ENCODE data around the gene TEN1. TPM values are rescaled to one million over a fixed set of nuclear protein-coding genes. Genes with fewer than 3 reads are reported as not detected.
"Not testable (repeated sequence)": the region's sequence is repeated elsewhere in the genome, so short reads cannot be mapped to it uniquely, and the experiment has no call there.

Gene TEN1, protein sequence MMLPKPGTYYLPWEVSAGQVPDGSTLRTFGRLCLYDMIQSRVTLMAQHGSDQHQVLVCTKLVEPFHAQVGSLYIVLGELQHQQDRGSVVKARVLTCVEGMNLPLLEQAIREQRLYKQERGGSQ
- 10 to 100 TPM; 19.8 to 32.3 (median 22.9) TPM for polyA plus RNA-seq (ENCODE audit: insufficient read length in 4 of 4)

DNA sequence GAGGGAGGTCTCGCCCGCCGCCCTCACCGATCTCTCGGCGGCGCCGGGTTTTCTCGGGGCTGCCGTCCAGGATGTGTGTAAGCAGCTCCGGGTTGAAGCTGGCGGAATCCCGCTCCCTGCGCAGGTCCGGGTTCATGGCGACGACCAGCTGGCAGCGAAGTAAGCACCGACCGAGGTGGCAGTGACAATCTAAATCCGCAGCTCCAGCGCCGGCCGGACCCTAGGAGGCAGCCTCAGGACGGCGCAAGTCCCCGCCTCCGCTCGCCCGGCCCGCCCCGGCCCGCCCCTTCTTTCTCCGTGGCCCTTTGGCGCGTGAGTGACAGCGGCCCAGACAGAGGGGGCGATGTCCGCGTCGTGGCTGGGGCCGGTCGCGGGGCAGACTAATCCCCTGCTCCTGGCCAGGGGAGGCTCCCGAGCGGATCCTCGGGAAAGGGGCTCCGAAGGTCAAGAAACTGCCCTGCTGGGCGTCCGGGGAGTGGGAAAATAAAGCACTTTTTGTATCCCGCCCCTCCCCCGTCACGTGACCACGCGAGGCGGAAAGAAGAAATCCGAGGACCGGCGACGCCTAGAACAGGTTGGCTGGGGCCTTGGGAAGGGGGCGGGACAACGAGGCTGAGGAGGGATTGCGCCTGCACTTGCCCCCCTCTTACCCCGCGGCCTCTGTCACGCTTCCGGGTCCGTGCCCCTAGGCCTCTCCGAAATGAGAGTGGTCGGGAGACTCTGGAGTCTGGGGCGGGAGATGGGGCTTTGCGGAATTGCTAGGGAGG is at the start of gene TEN1, which contains the start of gene ACOX1:
Gene TEN1, plus strand, starts transcription at position 303 of the 767 bp plus-strand sequence. CDS start 6,953 bp downstream, outside the sequence.
Gene ACOX1, minus strand, starts transcription at position 229 of the 767 bp plus-strand sequence. Its CDS starts 93 bp downstream, at position 136.
- DNase-seq (ENCODE audit: low read depth in 4 of 4, low spot score in 3 of 4), result peak; percentile 94 to 97 (median 96)

DNA sequence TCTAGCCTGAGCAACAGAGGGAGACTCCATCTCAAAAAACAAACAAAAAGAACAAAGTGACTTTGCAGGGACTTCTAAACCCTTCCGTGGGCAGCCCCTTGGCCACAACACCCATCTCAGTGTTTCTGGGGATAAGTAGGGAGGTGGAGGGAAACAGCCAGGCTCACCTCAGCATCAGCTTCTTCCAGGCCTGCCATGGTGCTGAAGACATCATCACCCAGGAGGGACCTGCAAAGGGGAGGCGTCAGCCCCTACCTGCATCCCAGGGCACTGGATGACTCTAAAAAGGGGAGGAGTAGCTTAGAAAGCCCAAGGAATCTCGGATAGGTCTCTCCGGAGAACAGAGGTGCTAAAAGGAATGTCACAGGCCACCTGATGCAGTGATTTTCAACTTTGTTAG is 48.0 kb upstream of the TEN1 start:
- no peak for DNase-seq (ENCODE audit: low read depth in 4 of 4, low spot score in 3 of 4)

GRCh38 chr17:75932852-75933251 is 46.2 kb upstream of the TEN1 start:
- no peak for DNase-seq (ENCODE audit: low read depth in 4 of 4, low spot score in 3 of 4)

DNA sequence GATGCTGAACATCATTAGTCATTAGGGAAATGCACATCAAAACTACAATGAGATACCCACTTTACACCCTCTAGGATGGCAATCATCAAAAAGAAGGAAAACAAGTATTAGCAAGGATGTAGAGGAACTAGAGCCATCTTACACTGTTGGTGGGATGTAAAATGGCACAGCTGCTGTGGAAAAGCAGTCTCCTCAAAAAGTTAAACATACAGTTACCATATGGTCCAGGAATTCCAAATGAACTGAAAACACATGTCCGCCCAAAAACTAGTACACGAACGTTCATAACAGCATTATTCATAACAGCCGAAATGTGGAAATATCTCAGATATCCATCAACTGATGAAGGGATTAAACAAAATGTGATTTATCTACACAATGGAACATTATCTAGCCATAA is 45.2 kb upstream of the TEN1 start:
- no peak for DNase-seq (ENCODE audit: low read depth in 4 of 4, low spot score in 3 of 4)

GRCh38 chr17:75937652-75938051 is 41.4 kb upstream of the TEN1 start:
- DNase-seq (ENCODE audit: low read depth in 4 of 4, low spot score in 3 of 4), result no peak

DNA sequence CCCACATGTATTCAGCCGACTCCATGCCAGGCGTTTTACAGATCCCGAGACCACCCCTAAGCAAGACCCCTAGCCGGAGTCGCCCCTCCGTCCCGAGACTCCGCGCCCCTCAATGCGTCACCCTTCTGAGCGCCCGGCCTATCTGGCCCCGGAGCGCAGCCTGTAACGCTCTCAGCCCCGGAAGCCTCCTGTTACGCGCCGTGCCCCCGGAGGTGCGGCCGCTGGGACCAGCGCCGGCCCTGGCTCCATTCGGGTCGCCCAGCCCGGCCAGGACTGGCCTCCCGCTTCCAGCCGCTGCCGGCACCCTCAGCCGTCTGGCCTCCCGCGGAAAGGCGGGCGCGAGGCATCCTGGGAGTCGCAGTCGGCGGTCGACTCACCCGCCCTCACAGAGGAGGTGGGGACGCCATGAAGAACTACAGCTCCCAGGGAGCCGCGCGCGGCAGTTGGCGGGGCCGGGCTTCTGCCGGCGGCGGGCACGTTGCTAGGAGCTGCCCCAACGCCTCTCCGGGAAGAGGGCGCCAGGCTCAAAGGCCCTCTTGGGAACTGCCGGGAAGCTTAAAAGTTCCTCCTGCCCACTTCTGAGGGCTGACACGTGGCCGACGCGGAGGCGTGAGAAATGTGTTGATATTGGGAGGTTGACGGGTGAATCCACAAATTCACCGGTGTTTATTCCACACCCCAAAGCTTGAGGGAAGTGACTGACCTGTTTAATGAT is 38.2 kb upstream of the TEN1 start, which contains the start of gene FBF1:
Gene FBF1, minus strand, starts transcription at position 316 of the 715 bp plus-strand sequence. CDS start 2,893 bp downstream, outside the sequence.
- peak; percentile 73 to 85 (median 81) for DNase-seq (ENCODE audit: low read depth in 4 of 4, low spot score in 3 of 4)

DNA sequence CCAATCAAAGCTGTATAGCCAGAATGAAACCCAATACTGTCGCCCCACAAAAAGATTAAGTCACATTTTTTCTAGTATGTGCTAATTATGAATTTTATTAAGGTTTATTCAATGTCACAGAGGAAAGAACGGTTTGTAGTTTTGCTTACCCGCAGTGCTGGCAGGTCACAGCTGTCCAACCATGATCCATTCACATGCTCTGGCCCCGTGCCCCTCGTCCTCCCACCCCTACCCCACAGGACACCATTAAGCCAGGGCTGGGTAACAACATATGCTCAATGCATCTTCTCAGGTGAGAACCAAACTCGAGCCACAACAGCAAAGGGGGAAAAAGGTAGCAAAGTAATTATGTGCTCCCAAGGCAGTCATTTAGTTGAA is 37.6 kb upstream of the TEN1 start:
- DNase-seq (ENCODE audit: low read depth in 4 of 4, low spot score in 3 of 4), result no peak

DNA sequence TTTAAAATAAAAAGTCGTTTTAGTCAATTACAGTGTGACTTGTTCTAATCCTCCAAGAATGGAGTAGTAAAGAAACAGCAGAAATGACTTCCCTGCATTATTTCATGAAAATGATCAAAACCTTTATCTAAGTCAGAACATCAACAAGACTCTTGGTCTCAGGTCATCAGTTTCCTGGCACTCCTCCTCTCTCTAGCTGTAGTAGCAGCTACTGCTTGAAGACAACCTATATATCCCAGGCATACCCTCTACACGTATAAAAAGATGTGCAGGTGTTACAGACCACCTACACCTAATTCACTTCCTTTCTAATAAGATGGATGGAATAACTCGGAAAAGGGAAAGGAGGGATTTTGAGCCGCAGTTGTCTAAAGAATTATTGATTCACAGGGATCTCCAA is 36.6 kb upstream of the TEN1 start:
- no peak for DNase-seq (ENCODE audit: low read depth in 4 of 4, low spot score in 3 of 4)

DNA sequence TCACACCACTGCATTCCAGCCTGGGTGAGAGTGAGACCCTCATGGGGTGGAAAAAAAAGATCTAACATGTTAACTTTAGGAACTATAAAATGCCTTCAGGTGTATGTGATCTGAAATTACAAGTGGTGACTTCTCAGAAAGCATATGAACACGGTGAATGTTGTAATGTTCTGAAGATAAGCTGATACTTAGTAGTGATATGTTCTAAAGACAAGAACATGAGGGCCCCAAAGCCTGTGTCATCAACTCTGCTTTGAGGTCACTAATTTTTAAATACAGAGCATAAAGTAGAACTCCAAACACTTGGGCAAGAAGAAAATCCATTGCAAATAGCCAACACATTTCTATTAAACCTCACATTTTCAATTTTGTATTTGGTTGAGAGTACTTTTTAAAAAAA is 35.5 kb upstream of the TEN1 start:
- DNase-seq (ENCODE audit: low read depth in 4 of 4, low spot score in 3 of 4), result no peak

DNA sequence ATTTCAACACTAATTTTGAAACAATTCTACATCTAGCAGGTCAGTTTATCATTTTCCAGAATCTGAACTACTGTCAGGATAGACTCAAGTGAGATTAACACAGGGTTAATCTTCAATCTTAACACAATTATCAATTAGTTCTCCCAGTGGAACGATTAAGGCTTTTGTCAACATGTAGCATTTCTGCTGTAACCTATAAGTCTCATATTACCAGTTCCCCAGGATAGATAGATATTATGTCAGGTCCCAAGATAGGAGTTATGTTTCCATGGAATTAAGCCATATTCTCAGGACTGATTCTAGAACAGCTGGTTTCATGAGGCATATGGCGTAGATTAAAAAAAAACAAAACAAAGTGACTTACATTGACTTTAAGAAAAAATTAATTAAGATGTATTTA is 33.8 kb upstream of the TEN1 start:
- no peak for DNase-seq (ENCODE audit: low read depth in 4 of 4, low spot score in 3 of 4)

- DNase-seq (ENCODE audit: low read depth in 4 of 4, low spot score in 3 of 4), result no peak
Measured at GRCh38 chr17:75950421-75950820, 28.6 kb upstream of the TEN1 start.

DNA sequence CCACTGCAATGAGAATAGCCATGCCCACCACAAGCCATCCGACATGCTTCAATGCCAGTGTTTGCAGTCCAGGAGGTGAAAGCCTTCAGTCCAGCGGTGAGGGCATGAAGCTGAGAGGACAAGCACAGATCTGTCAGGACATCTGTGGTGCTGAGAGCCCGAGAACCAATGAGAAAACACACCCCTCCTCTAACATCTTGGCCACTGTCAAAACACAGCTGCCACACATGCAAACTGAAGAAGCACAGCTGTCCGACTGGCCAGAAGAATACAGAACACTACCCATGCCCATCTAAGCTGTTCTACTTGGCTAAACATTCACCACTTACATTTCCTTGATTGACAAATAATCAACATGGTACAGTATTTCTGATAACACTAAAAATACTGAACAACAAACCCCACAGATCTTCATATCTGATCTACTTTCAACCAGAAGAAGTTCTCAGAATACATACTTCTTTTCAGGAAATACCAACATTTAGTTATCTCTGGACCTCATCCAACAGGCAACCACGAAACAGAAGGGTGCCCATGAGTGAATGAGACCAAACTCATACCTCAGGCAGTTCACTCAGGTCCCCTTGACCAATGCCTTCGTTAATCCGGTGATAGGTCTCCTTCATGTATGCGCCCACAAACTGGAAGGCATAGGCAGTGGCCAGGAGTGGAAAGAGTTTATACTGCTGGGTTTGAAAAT is 28.0 kb upstream of the TEN1 start:
- no peak for DNase-seq (ENCODE audit: low read depth in 4 of 4, low spot score in 3 of 4)

DNA sequence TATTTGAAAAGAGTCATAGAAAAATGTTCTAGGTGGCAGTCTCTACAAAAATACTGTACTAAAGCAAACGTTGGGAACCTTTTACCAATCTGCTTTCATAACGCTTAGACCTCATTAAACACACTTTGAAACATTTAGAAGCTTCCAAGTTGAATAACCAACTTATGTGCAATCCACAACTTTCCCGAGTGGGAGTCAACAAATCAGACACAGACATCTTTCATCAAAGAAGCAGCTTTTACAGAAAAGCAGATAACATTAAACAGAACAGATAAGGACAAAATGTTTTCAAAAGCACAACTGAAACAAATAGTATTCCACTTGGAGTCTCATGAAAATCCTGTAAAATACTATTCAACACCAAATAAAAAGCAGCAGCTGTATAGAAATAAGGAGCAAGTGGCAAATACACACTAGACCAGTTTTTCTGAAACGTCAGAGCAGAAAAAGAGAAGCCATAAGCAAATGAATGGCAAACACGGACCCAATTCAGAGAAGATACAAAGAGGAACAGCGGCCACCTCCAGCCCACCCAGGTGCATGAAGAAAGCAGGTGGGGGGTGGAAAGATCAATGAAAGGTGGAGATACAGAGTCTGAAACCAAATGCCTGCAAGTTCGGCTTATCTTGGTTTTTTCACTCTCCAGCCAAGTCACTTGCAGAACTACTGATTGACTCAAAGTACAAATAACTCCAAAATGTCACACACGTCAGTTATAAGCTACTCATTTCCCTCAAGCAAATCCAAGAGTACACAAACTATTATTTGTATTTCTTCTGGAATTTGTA is 19.8 kb upstream of the TEN1 start:
- DNase-seq (ENCODE audit: low read depth in 4 of 4, low spot score in 3 of 4), result no peak

DNA sequence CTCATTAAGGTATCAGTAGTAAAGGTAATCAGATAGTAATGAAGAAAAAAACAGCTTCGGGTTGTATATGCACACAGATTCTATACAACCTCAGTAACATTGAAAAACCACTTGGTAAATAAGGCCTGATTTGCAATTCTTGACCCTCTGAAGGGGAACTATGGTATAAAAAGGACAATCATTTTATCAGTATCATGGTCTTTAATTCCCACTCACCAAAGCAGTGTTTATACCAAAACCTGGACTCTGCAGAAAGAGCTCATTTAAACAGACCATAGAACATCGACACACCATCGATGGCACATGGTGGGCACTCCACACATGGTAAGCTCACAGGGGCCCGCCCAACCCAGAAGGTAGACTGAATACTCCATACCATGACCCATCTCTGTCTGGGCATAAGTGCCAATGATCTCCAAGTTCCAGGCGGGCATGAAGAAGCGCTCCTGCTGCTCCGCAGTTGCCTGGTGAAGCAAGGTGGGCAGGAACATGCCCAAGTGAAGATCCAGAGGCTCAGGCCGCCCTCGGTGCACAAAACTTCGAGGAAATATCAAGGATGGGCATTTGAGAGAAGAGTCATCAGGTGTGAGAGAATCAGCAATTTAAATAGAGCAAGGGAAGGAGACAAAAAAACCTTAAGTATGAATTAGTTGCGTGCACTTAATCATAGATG is 19.1 kb upstream of the TEN1 start:
- DNase-seq (ENCODE audit: low read depth in 4 of 4, low spot score in 3 of 4), result no peak

DNA sequence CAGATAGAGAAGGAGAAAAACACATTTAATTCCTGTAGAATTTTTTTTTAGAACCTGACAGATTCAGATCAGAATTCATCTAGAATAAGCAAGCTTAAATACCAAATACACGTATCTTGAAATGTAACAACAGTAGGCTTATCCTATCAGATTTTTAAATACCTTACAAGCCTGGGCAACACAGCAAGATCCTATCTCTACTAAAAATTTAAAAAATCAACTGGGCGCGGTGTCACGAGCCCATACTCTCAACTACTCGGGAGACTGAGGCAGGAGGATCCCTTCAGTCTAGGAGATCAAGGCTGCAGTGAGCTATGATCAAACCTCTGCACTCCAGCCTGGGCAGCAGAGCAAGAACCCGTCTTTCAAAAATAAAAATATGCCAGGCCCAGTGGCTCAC is 13.6 kb upstream of the TEN1 start:
- no peak for DNase-seq (ENCODE audit: low read depth in 4 of 4, low spot score in 3 of 4)

DNA sequence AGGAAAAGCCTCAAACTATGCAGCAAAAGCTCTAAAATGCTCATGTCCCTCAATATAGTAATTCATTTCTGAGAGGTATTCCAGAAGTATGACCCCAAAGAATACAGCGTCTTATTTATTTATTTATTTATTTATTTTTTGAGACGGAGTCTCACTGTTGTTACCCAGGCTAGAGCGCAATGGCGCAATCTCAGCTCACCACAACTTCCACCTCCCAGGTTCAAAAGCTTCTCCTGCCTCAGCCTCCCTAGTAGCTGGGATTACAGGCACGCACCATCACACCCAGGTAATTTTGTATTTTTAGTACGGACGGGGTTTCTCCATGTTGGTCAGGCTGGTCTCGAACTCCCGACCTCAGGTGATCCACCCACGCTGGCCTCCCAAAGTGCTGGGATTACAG is 10.0 kb upstream of the TEN1 start:
- DNase-seq (ENCODE audit: low read depth in 4 of 4, low spot score in 3 of 4), result not testable (repeated sequence)

DNA sequence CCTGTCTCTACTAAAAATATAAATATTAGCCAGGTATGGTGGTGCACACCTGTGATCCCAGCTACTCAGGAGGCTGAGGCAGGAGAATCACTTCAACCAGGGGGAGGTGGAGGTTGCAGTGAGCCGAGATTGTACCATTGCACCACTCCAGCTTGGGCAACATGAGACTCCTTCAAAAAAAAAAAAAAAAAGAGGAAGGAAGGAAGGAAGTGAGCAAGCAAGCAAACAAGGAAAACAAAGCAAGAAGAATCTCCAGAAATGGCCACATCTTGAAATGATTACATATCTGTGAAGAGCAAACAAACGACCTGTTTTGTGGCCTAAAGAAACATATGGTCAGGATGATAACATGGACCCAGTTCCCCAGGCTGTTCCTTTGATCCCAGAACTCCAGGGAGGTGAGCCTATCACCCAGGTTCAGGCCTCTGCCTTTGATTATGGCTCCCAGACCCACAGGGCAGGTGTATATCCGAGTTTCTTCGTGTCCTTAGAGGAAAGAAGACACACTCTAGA is 9.0 kb upstream of the TEN1 start:
- DNase-seq (ENCODE audit: low read depth in 4 of 4, low spot score in 3 of 4), result no peak

DNA sequence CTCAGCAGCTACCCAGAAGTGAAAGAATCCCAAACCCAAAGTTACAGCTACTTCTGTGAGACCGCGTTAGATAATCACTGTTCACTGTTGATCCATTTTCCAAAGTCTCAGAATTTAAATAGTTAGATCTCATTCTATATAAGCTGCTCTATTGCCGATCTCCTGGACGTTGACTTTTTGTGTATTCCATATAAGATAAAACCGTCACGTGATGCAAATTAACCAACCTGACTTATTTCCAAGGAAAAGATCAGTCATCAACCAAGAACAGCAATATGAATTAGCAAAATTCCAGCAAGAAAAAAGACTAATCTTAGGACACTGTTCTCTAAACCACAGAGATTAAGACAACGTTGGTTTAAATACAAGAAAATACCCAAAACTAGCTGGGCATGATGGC is 8.4 kb upstream of the TEN1 start:
- DNase-seq (ENCODE audit: low read depth in 4 of 4, low spot score in 3 of 4), result no peak

- not testable (repeated sequence) for DNase-seq (ENCODE audit: low read depth in 4 of 4, low spot score in 3 of 4)
Measured at GRCh38 chr17:75975187-75975586, 3.9 kb upstream of the TEN1 start.
